GM18861 (cell line): Measurements from ENCODE around the gene TEX44.

Experiments
- ATAC-seq: cut with Tn5 transposase; IDR thresholded peaks from one replicate; pipeline ENCODE4 v1.9.1; 2021; ENCODE audit not compliant: unreplicated experiment

The TEX44 gene

GRCh38 chr2:231604101-231604684, 11.5 kb downstream of the TEX44 start:
- peak; percentile 38 for ATAC-seq

DNA sequence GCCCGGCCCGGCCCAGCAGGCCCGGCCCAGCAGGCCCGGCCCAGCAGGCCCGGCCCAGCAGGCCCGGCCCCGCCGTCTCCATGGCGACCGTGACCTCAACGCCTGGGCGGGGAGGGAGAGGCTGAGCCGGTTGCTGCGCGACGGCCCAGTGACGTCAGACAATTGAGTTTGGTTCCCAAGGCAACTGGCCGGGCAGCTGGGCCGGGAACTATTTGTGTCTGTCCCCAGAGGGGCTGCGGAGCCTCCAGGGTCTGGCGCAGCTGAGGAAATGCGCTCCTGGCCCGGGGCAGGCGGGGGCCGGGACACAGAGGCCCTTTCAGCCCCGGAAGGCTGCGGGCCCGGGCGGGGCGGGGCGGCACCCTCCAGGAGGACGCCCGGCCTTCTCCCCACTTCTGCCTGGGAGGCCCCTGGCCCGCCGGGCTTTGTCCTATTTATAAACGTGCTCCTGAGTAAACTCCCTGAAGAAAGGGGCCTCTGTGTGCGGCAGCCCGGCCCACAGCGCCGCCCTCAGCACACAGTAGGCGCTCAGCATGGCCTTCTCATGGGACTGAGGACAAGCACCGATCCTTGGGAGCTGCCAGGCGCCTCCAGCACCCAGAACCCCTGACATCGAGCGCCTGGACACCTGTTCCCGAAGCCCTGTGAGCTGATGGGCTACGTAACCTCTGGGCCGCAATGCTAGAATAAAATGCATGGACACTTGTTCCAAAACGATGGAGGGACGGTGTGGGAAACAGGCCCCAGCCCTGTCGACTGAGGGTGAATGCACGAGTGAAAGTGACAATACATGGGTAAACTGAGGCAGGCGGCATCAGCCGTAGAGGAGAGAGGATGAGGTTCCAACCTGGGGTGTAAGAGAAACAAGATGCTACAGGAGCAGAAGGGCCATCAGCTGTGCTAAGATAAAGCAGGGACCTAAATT, 12.3 kb downstream of the TEX44 start:
- peak; percentile 76 for ATAC-seq

- no peak for ATAC-seq
Observed at GRCh38 chr2:231605607-231606091, 13.0 kb downstream of the TEX44 start.

DNA sequence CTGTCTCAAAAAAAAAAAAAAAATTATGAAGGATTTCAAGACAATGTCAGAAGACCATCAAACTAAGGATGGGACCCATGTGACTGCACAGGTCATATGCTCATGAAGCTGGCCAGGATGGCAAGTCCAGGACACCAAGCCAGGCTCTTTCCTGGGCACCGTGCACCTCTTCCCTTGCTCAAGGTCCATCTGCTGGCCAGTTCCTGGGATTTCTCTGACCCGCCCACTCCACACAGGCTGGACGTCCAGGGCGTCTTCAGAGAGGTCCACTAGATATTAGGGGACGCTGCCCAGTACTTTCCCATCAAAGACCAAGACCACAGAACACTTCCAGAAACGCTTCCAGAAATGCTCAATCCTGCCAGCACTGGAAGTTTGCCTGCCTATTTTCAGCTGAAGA, 14.3 kb downstream of the TEX44 start:
- ATAC-seq = no peak

DNA sequence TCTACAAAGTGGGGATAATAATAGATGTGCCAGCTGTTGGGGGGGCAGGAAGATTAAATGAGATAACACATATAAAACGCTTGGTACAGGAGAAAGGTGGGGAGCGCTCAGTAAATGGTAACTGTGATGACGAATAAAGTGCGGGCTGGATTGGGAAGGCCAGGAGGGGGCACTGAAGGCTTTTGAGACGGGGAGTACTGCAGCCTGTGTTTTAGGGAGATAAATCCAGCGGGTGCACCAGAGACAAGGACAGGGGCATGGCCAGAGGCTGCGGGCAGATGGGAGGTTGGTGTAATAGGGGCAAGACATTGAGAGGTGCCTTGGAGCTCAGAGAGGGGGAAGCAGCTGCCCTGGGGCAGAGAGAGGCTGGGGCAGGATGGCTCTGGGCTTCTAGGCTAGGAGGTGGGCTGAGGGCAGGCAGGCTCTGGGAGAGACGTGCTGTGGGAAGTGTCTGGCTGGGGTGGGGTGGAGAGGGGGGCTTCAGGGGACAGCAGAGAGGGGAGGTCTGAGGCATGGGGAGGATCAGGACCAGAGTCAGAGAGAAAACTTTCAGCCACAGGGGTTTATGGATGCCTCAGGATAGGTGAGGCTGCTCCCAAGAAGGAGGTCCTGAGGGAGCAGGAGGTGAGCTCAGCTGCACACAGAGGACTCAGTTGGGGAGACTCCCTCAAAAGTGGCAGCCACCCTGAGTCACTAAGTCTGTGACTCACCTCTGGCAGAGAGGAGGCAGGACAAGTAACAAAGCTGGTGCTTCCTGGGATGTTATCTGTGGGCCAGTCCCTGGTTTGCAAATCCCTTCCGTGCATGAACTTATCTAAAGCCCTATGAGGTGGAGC, 18.8 kb downstream of the TEX44 start:
- ATAC-seq = no peak

DNA sequence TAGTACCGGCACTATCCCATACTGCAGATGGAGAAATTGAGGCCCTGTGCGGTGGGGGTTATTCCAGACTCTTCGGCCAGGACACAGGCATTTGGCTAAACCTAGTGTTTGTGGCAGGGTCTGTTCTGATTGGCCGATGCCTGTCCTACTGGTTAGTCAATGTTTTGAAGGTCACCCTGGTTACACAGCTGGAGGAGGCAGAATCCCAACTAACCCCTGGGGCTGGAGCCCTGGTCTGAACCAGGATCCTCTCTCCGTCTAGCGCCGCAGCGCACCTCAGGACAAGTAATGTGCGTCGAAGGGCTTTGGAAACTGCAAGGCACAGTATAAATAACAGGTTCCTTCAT, 19.4 kb downstream of the TEX44 start:
- no peak for ATAC-seq

- peak; percentile 40 for ATAC-seq
Observed at GRCh38 chr2:231612456-231613330, 20.0 kb downstream of the TEX44 start.

DNA sequence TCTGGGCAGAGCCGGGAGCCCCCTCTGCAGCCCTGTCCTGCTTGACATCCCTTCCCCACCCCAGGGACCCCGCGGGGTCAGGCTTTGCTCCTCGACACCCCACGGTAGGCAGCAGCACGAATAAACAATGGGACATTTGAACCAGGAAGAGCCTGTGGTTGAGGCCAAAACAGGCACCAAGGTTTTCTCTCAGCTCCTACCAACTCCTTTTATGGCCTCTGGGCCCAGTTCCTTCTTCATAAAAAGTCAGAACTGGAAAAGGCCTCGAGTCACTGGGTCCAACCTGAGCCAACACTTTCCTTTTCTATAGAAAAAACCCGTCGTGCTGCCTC, 20.6 kb downstream of the TEX44 start:
- no peak for ATAC-seq

- ATAC-seq = peak; percentile 64
Observed at GRCh38 chr2:231613663-231614558, 21.2 kb downstream of the TEX44 start.

- no peak for ATAC-seq
Observed at GRCh38 chr2:231614559-231615057, 21.9 kb downstream of the TEX44 start.

DNA sequence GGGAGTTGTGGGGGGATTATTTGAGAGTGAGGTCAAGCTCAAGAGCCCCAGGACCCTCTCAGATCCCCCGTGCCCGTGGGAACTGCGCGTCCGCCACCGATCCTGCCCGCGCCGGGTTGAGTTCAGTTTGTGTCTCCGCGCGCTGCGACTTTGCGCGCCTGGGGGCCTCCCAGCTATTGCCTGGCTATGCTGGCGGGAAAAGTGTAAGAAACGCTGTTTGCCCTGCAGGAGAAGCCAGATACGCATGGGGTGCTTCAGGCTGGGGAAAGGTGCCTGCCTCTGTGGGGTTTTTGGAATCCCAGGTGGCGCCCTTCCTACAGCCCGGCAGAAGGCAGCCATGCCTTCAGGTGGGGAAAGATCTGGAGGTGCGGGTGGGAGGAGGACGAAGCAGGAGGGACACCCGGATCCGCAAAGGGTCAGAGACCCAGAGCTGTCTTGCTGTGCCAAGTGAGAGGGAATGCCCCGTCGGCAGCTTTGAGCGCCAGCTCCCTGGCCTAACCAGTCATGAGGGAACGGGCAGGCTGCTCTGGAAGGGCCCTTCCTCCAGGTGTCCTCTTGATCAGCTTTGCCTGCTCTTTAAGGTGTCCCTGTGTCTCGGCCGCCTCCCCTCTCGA, 22.5 kb downstream of the TEX44 start:
- no peak for ATAC-seq

GRCh38 chr2:231616296-231616695, 23.6 kb downstream of the TEX44 start:
- ATAC-seq = no peak

DNA sequence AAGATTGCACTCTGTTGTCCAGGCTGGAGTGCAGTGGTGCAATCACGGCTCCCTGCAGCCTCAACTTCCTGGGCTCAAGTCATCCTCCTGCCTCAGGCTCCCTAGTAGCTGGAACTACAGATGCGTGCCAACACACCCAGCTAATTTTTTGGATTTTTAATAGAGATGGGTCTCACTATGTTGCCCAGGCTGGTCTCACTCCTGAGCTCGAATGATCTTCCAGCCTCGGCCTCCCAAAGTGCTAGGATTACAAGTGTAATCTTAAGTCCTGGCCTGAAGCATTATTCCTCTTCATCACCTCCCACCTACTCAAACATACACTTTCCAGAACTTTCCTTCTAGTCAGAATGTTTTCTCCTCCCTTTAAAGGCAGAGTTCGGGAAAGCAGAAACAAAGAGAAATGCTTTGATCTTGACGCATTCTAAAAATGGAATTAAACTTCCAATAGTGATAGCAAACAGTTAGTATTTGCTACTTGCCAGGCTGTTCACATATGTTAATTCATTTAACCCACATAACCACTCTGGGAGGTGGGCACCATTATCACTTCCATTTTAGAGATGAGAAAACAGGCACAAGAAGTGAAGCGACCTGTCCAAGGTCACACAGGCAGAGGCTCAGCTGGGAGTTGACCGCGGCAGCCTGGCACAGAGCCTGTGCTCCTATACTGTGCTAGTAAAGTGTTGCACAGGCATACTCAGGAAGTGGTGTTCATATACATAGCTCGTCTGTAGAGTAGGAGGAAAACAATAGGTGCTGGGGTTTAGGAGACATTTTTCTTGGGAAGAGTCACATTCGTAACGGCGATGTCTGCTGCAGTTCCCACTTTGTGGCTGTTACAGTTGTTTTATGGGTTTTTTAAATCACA, 24.6 kb downstream of the TEX44 start:
- ATAC-seq = no peak

- no peak for ATAC-seq
Observed at GRCh38 chr2:231621051-231621879, 28.6 kb downstream of the TEX44 start.

GRCh38 chr2:231622963-231623362, 30.3 kb downstream of the TEX44 start:
- ATAC-seq = no peak

GRCh38 chr2:231626449-231626848, 33.8 kb downstream of the TEX44 start:
- ATAC-seq = no peak
